ENCODE data around the gene FOXO6. TPM values are rescaled to one million over a fixed set of nuclear protein-coding genes. Genes with fewer than 3 reads are reported as not detected.

FOXO6 gene
- total and polyA plus RNA-seq, 2 experiments from 2014 or later = 0.68 to 4.2 TPM

DNA sequence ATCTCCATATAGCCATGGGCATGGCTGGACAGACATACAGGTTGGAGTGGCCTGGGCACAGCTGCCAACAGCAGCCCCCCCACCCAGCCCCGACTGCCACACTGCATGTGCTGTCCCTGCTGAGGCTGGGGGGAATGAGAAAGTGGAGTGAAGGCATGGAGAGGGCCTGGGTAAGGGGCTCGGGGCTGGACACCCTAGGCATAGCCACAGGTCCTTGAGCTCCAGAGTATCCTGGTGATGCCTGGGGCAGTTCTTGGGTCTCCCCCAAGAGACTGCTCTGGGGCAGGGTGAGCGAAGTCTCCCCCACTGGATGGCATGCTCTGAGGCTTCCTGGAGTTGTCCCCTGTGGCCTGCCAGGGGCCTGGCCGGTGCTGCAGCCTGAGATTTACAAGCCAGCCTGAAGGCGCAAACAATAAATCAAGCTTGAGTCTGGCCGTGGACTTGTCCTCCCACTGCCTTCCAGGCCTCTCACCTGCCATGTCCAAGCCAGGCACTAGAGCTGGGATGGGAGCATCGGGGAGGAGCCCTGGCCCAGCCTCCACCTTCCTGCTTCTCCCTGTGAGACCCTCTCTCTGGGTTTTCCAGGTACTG lies 53.6 kb downstream of the FOXO6 start (continued):
- TF ChIP-seq ZNF462 (CRISPR knock-in tag; IDR thresholded peaks at IDR 0.05) = no peak
- no peak for TF ChIP-seq ZNF331 (CRISPR knock-in tag; IDR thresholded peaks at IDR 0.05; ENCODE audit: low read depth)
- TF ChIP-seq NANOG (IDR thresholded peaks at IDR 0.05; ENCODE audit: borderline replicate concordance) = no peak
- TF ChIP-seq STAT1 (IDR thresholded peaks at IDR 0.05; ENCODE audit: unreplicated experiment) = no peak
- TF ChIP-seq POLR2AphosphoS5 (IDR thresholded peaks at IDR 0.05; ENCODE audit: low read depth) = no peak

GRCh38 chr1:41416081-41416480 lies 54.8 kb downstream of the FOXO6 start:
- Mint-ChIP-seq H3K27ac (no peak overlapping the region), H3K36me3 (ENCODE audit: low read depth) (no peaks in the 10 kb centered on the region), H3K4me3 (no peak overlapping the region), H3K9me3 (no peaks in the 10 kb centered on the region; the same call in 2 of the 3 replicates), H3K27me3 (ENCODE audit: insufficient read depth, low read depth, poor library complexity) (peaks cover 18% of the 10 kb centered on the region), H3K4me1 (peaks cover 11% of the 10 kb centered on the region)
- no peaks in the 10 kb centered on the region for H3K36me3 ChIP-seq (ENCODE audit: insufficient read depth)
- ATAC-seq = no peak
- no peaks in the 10 kb centered on the region for H3K27me3 ChIP-seq (ENCODE audit: insufficient read depth)
- no peak overlapping the region for H3K27ac ChIP-seq (ENCODE audit: low read depth)
- no peaks in the 10 kb centered on the region for H3K79me2 ChIP-seq (replicated peaks; ENCODE audit: insufficient read depth)
- no peak overlapping the region for H3K4me3 ChIP-seq
- TF ChIP-seq, protein P1, sequence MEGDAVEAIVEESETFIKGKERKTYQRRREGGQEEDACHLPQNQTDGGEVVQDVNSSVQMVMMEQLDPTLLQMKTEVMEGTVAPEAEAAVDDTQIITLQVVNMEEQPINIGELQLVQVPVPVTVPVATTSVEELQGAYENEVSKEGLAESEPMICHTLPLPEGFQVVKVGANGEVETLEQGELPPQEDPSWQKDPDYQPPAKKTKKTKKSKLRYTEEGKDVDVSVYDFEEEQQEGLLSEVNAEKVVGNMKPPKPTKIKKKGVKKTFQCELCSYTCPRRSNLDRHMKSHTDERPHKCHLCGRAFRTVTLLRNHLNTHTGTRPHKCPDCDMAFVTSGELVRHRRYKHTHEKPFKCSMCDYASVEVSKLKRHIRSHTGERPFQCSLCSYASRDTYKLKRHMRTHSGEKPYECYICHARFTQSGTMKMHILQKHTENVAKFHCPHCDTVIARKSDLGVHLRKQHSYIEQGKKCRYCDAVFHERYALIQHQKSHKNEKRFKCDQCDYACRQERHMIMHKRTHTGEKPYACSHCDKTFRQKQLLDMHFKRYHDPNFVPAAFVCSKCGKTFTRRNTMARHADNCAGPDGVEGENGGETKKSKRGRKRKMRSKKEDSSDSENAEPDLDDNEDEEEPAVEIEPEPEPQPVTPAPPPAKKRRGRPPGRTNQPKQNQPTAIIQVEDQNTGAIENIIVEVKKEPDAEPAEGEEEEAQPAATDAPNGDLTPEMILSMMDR (conservative IDR thresholded peaks at IDR 0.05; ENCODE audit: low read depth in 2 of 2) = no peak
- TF ChIP-seq, protein P2, sequence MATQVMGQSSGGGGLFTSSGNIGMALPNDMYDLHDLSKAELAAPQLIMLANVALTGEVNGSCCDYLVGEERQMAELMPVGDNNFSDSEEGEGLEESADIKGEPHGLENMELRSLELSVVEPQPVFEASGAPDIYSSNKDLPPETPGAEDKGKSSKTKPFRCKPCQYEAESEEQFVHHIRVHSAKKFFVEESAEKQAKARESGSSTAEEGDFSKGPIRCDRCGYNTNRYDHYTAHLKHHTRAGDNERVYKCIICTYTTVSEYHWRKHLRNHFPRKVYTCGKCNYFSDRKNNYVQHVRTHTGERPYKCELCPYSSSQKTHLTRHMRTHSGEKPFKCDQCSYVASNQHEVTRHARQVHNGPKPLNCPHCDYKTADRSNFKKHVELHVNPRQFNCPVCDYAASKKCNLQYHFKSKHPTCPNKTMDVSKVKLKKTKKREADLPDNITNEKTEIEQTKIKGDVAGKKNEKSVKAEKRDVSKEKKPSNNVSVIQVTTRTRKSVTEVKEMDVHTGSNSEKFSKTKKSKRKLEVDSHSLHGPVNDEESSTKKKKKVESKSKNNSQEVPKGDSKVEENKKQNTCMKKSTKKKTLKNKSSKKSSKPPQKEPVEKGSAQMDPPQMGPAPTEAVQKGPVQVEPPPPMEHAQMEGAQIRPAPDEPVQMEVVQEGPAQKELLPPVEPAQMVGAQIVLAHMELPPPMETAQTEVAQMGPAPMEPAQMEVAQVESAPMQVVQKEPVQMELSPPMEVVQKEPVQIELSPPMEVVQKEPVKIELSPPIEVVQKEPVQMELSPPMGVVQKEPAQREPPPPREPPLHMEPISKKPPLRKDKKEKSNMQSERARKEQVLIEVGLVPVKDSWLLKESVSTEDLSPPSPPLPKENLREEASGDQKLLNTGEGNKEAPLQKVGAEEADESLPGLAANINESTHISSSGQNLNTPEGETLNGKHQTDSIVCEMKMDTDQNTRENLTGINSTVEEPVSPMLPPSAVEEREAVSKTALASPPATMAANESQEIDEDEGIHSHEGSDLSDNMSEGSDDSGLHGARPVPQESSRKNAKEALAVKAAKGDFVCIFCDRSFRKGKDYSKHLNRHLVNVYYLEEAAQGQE (IDR thresholded peaks at IDR 0.05; ENCODE audit: unreplicated experiment) = no peak
- TF ChIP-seq EZH2 (IDR thresholded peaks at IDR 0.05; ENCODE audit: low read depth, unreplicated experiment) = no peak
- no peak for TF ChIP-seq ZNF331 (CRISPR knock-in tag; IDR thresholded peaks at IDR 0.05; ENCODE audit: low read depth)
- no peak for TF ChIP-seq CREB1 (CRISPR knock-in tag; IDR thresholded peaks at IDR 0.05; ENCODE audit: low read depth)
- no peak for TF ChIP-seq NANOG (IDR thresholded peaks at IDR 0.05; ENCODE audit: borderline replicate concordance)
- no peak for TF ChIP-seq ETS1 (IDR thresholded peaks at IDR 0.05)
- no peak for TF ChIP-seq ZNF114 (CRISPR knock-in tag; IDR thresholded peaks at IDR 0.05)
- TF ChIP-seq POLR2AphosphoS5 (IDR thresholded peaks at IDR 0.05; ENCODE audit: low read depth) = no peak
- no peaks in the 10 kb centered on the region; the same call in 1 of the 2 replicates for H4K20me1 ChIP-seq (replicated peaks; ENCODE audit: insufficient read depth)
- H2AFZ ChIP-seq = no peak overlapping the region
- DNase-seq (ENCODE audit: low spot score) = no peak
- H3K4me2 ChIP-seq = no peak overlapping the region
- no peaks in the 10 kb centered on the region for H3K9me2 ChIP-seq (ENCODE audit: insufficient read depth)
- H3F3A ChIP-seq (replicated peaks; ENCODE audit: low read depth) = no peaks in the 10 kb centered on the region
- H3K4me1 ChIP-seq (ENCODE audit: insufficient read depth) = no peaks in the 10 kb centered on the region
